Caco-2 (cell line): ENCODE measurements around the gene ZFR2. TPM values are rescaled to one million over a fixed set of nuclear protein-coding genes. Genes with fewer than 3 reads are reported as not detected.
"Not testable (repeated sequence)": the region's sequence is repeated elsewhere in the genome, so short reads cannot be mapped to it uniquely, and the experiment has no call there.

Source experiments
- BruUV-seq: library from RNA; stranded (reverse); fragments of 400-500 nt; replicated peaks from 2 replicates; lab custom pipeline; 2021; lab: Mats Ljungman, UMichigan
- CTCF ChIA-PET: fragments of 300-600 bp; sonication (Branson Sonifier 250); formaldehyde crosslinking; loops from one replicate; lab custom pipeline; 2022; ENCODE audit warnings: antibody characterized with exemption; lab: Charles Lee
- POLR2A ChIA-PET: fragments of 300-600 bp; sonication (Branson Sonifier 250); formaldehyde crosslinking; loops from one replicate; lab custom pipeline; 2022; ENCODE audit warnings: antibody characterized with exemption; lab: Charles Lee
- DNase-seq, 2 experiments: peaks; one replicate each; pipeline versions ENCODE4 v3.0.0 to v3.0.0-alpha.2; 2020 to 2022
- H3K27me3 ChIP-seq: replicated peaks from 2 replicates; pipeline ENCODE4 v1.6.0; 2011; ENCODE audit warnings: low read length; ENCODE audit not compliant: control insufficient read depth, insufficient read depth
- H3K36me3 ChIP-seq: 2 replicates; pipeline ENCODE4 v1.5.1; 2011; ENCODE audit warnings: low read length; ENCODE audit not compliant: control insufficient read depth, insufficient read depth
- H3K4me1 ChIP-seq: fragments of 250-450 bp; sonication (Bioruptor Pico); 2 replicates; pipeline ENCODE4 v1.5.1; 2020; ENCODE audit warnings: mild to moderate bottlenecking
- H3K4me3 ChIP-seq: 2 replicates; pipeline ENCODE4 v1.5.1; 2011; ENCODE audit warnings: low read depth, mild to moderate bottlenecking, control low read depth, low read length
- H3K9me3 ChIP-seq: fragments of 250-450 bp; sonication (Bioruptor Pico); 2 replicates; pipeline ENCODE4 v1.5.1; 2020; ENCODE audit warnings: mild to moderate bottlenecking, moderate library complexity
- H3K27ac Mint-ChIP-seq: one replicate; pipeline ENCODE4 v1.8.0; 2022; ENCODE audit warnings: mixed read lengths; ENCODE audit not compliant: unreplicated experiment
- H3K27me3 Mint-ChIP-seq: one replicate; pipeline ENCODE4 v1.8.0; 2022; ENCODE audit warnings: mixed read lengths; ENCODE audit not compliant: insufficient read depth, unreplicated experiment
- H3K36me3 Mint-ChIP-seq: one replicate; pipeline ENCODE4 v1.8.0; 2022; ENCODE audit warnings: mild to moderate bottlenecking, mixed read lengths; ENCODE audit not compliant: insufficient read depth, unreplicated experiment
- H3K4me1 Mint-ChIP-seq: one replicate; pipeline ENCODE4 v1.8.0; 2022; ENCODE audit warnings: low read depth, mixed read lengths; ENCODE audit not compliant: unreplicated experiment
- H3K4me3 Mint-ChIP-seq: one replicate; pipeline ENCODE4 v1.8.0; 2022; ENCODE audit warnings: mild to moderate bottlenecking, moderate library complexity, mixed read lengths; ENCODE audit not compliant: unreplicated experiment
- H3K9me3 Mint-ChIP-seq: one replicate; pipeline ENCODE4 v1.8.0; 2022; ENCODE audit warnings: mixed read lengths; ENCODE audit not compliant: unreplicated experiment
- intact Hi-C: fragments of 100-400 bp; cut with micrococcal nuclease; formaldehyde crosslinking; loops from one replicate; pipeline ENCODE4 v1.10.0; 2022; ENCODE audit not compliant: unreplicated experiment
- total RNA-seq: library from RNA; stranded (reverse); gene quantifications from 2 replicates; pipeline ENCODE4 v1.2.3, GENCODE V29; 2022
- TF ChIP-seq, protein P1 (sequence below), 2 experiments: fragments of 200-600 bp in 1 of 2; IDR thresholded peaks; 1 replicate in 1 of 2; 2 replicates in 1 of 2; pipeline versions ENCODE4 v1.5.1 to v1.8.0; 2011 to 2022; ENCODE audit warnings: antibody characterized with exemption in 1 of 2, control low read depth in 1 of 2, inconsistent platforms in 1 of 2, low read depth in 1 of 2, low read length in 1 of 2, mild to moderate bottlenecking in 1 of 2, moderate library complexity in 1 of 2; ENCODE audit not compliant: insufficient read depth in 1 of 2, severe bottlenecking in 1 of 2, unreplicated experiment in 1 of 2

The ZFR2 gene
- total RNA-seq, 1 experiment from 2014 or later, result not detected

DNA sequence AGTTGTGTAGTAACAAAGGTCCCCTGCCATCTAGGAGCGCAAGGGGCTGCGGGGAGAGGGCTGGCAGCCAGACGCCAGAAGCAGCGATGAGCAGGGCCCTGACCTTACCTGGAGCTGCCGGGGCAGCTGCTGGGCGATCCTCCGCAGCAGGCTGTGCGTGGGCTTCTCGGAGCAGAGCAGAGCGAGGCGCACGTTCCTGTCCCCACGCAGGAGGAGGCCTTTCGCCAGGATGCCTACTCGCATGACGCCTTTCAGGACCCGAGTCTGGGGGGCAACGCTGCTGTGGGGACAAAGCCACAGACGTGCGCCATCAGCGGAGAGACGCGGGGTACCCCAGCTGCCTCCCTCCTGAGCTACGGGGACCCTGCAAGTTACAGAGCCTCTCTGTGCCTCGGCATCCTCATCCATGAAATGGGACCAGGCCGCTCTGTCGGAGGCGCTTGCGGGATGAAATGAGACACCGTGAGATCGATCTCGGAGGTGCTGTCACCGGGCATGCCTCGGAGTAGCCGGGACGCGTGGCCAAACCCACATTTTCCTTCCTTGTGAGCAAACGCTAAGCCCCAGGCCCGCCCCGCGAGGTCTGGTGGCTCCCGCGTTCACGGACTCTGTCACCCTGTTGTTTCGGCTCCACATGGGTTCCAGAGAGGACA, 52.1 kb downstream of the ZFR2 start:
- H3K4me3 ChIP-seq, result no peak overlapping the region
- POLR2A ChIA-PET, result no interaction called here
- no peaks in the 10 kb centered on the region for H3K36me3 ChIP-seq
- H3K4me1 ChIP-seq, result no peaks in the 10 kb centered on the region
- H3K9me3 ChIP-seq, result no peaks in the 10 kb centered on the region
- no peaks in the 10 kb centered on the region for H3K36me3 Mint-ChIP-seq
- no peak for DNase-seq
- H3K27ac Mint-ChIP-seq, result no peak overlapping the region
- H3K4me3 Mint-ChIP-seq, result no peak overlapping the region
- no TSS peak for BruUV-seq
- CTCF ChIA-PET, result interaction anchor here (0.7 kb wide), 1 partner anchor 10 kb away, joined by 7 read pairs; no protein-coding TSS in a partner anchor
- intact Hi-C loops, result no loop called here
- H3K4me1 Mint-ChIP-seq, result no peaks in the 10 kb centered on the region
- TF ChIP-seq, protein P1, sequence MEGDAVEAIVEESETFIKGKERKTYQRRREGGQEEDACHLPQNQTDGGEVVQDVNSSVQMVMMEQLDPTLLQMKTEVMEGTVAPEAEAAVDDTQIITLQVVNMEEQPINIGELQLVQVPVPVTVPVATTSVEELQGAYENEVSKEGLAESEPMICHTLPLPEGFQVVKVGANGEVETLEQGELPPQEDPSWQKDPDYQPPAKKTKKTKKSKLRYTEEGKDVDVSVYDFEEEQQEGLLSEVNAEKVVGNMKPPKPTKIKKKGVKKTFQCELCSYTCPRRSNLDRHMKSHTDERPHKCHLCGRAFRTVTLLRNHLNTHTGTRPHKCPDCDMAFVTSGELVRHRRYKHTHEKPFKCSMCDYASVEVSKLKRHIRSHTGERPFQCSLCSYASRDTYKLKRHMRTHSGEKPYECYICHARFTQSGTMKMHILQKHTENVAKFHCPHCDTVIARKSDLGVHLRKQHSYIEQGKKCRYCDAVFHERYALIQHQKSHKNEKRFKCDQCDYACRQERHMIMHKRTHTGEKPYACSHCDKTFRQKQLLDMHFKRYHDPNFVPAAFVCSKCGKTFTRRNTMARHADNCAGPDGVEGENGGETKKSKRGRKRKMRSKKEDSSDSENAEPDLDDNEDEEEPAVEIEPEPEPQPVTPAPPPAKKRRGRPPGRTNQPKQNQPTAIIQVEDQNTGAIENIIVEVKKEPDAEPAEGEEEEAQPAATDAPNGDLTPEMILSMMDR (IDR thresholded peaks at IDR 0.05; ENCODE audit: insufficient read depth in 1 of 2, low read depth in 1 of 2, low read length in 1 of 2, severe bottlenecking in 1 of 2, unreplicated experiment in 1 of 2), result no peak
- no peaks in the 10 kb centered on the region for H3K27me3 ChIP-seq
- H3K27me3 Mint-ChIP-seq, result no peaks in the 10 kb centered on the region
- no peaks in the 10 kb centered on the region for H3K9me3 Mint-ChIP-seq

DNA sequence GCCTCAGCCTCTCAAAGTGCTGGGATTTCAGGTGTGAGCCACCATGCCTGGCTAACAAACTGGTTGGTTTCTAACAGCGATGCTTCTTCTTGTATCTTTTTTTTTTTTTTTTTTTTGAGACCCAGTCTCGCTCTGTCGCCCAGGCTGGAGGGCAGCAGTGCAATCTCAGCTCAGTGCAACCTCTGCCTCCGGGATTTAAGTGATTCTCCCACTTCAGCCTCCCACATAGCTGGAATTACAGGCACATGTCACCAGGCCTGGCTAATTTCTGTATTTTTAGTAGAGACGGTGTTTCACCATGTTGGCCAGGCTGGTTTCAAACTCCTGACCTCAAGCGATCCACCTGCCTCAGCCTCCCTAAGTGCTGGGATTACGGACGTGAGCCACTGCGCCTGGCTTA, 52.7 kb downstream of the ZFR2 start:
- H3K27me3 Mint-ChIP-seq, H3K27me3 ChIP-seq, H3K4me1 Mint-ChIP-seq, H3K36me3 ChIP-seq, intact Hi-C loops, H3K4me1 ChIP-seq, H3K4me3 ChIP-seq, POLR2A ChIA-PET, H3K27ac Mint-ChIP-seq, DNase-seq, H3K4me3 Mint-ChIP-seq, H3K9me3 ChIP-seq, BruUV-seq, H3K9me3 Mint-ChIP-seq, H3K36me3 Mint-ChIP-seq: not testable (repeated sequence)
- CTCF ChIA-PET, result interaction anchor here (0.7 kb wide), 1 partner anchor 11 kb away, joined by 7 read pairs; no protein-coding TSS in a partner anchor

DNA sequence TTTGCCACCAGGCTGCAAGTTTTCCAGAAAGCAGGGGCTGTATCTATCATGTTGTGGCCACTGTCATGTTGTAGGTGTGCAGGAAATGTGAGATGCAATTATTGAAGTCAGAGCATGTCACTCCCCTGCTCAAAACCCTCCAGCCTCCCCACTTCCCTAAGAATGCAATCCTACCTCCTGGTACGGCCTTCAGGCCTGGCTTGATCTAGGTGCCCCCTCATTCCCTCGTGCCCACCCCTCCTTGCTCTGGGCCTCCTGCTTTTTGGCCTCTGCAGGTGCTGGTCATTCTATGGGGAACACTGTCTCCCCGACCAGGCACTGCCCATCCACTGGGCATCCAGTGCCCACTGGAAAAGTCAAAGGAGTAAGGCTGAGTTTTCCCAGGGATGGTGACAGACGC, 54.2 kb downstream of the ZFR2 start:
- Mint-ChIP-seq H3K4me1 (no peaks in the 10 kb centered on the region), H3K9me3 (no peaks in the 10 kb centered on the region), H3K4me3 (no peak overlapping the region), H3K27ac (no peak overlapping the region), H3K36me3 (no peaks in the 10 kb centered on the region), H3K27me3 (no peaks in the 10 kb centered on the region)
- H3K4me1 ChIP-seq, result no peaks in the 10 kb centered on the region
- H3K27me3 ChIP-seq, result no peaks in the 10 kb centered on the region
- TF ChIP-seq, protein P1 (IDR thresholded peaks at IDR 0.05; ENCODE audit: insufficient read depth in 1 of 2, low read depth in 1 of 2, low read length in 1 of 2, severe bottlenecking in 1 of 2, unreplicated experiment in 1 of 2), result no peak
- no peaks in the 10 kb centered on the region for H3K36me3 ChIP-seq
- no TSS peak for BruUV-seq
- POLR2A ChIA-PET, result no interaction called here
- DNase-seq, result no peak
- H3K9me3 ChIP-seq, result no peaks in the 10 kb centered on the region
- intact Hi-C loops, result no loop called here
- CTCF ChIA-PET, result no interaction called here
- H3K4me3 ChIP-seq, result no peak overlapping the region
